ENCODE results near the gene CYP19A1. TPM values are rescaled to one million over a fixed set of nuclear protein-coding genes. Genes with fewer than 3 reads are reported as not detected.

CYP19A1 gene
- total RNA-seq, 1 experiment from 2014 or later = 0.77 TPM

GRCh38 chr15:51325167-51325566 lies 13.2 kb downstream of the CYP19A1 start:
- Histone ChIP-seq H3K36me3 (ENCODE audit: control insufficient read depth, insufficient read depth, low read length) (no peaks in the 10 kb centered on the region), H3K4me1 (no peaks in the 10 kb centered on the region), H3K27me3 (replicated peaks; ENCODE audit: control insufficient read depth, insufficient read depth, low read length) (no peaks in the 10 kb centered on the region), H3K4me3 (ENCODE audit: low read depth, low read length) (no peak overlapping the region), H3K9me3 (no peaks in the 10 kb centered on the region)
- ChIA-PET CTCF (no interaction called here), POLR2A (no interaction called here)
- H3K9me3 Mint-ChIP-seq (ENCODE audit: unreplicated experiment) = no peaks in the 10 kb centered on the region
- TF ChIP-seq CTCF (IDR thresholded peaks at IDR 0.05; ENCODE audit: insufficient read depth in 1 of 2, low read depth in 1 of 2, low read length in 1 of 2, severe bottlenecking in 1 of 2, unreplicated experiment in 1 of 2) = no peak
- no peak for DNase-seq
- no peak overlapping the region for H3K27ac Mint-ChIP-seq (ENCODE audit: unreplicated experiment)
- intact Hi-C loops (cut with micrococcal nuclease; ENCODE audit: unreplicated experiment) = no loop called here
- H3K36me3 Mint-ChIP-seq (ENCODE audit: insufficient read depth, unreplicated experiment) = no peaks in the 10 kb centered on the region
- BruUV-seq (replicated peaks) = no TSS peak
- no peaks in the 10 kb centered on the region for H3K4me1 Mint-ChIP-seq (ENCODE audit: low read depth, unreplicated experiment)
- H3K27me3 Mint-ChIP-seq (ENCODE audit: insufficient read depth, unreplicated experiment) = no peaks in the 10 kb centered on the region
- H3K4me3 Mint-ChIP-seq (ENCODE audit: unreplicated experiment) = no peak overlapping the region

- Mint-ChIP-seq H3K4me3 (ENCODE audit: unreplicated experiment) (no peak overlapping the region), H3K4me1 (ENCODE audit: low read depth, unreplicated experiment) (peaks cover 7% of the 10 kb centered on the region), H3K9me3 (ENCODE audit: unreplicated experiment) (no peaks in the 10 kb centered on the region), H3K36me3 (ENCODE audit: insufficient read depth, unreplicated experiment) (no peaks in the 10 kb centered on the region), H3K27ac (ENCODE audit: unreplicated experiment) (no peak overlapping the region), H3K27me3 (ENCODE audit: insufficient read depth, unreplicated experiment) (no peaks in the 10 kb centered on the region)
- ChIA-PET CTCF (no interaction called here), POLR2A (no interaction called here)
- no peak overlapping the region for H3K4me3 ChIP-seq (ENCODE audit: low read depth, low read length)
- no peak for DNase-seq
- BruUV-seq (replicated peaks) = no TSS peak
- intact Hi-C loops (cut with micrococcal nuclease; ENCODE audit: unreplicated experiment) = no loop called here
- H3K9me3 ChIP-seq = no peaks in the 10 kb centered on the region
- H3K36me3 ChIP-seq (ENCODE audit: control insufficient read depth, insufficient read depth, low read length) = no peaks in the 10 kb centered on the region
- 0 out of 2 replicates have a peak, but pooled peaks cover 1% of the 10 kb centered on the region for H3K4me1 ChIP-seq
- H3K27me3 ChIP-seq (replicated peaks; ENCODE audit: control insufficient read depth, insufficient read depth, low read length) = no peaks in the 10 kb centered on the region
- no peak for TF ChIP-seq CTCF (IDR thresholded peaks at IDR 0.05; ENCODE audit: insufficient read depth in 1 of 2, low read depth in 1 of 2, low read length in 1 of 2, severe bottlenecking in 1 of 2, unreplicated experiment in 1 of 2)
These were observed 14.6 kb downstream of the CYP19A1 start for GRCh38 chr15:51323749-51324148.

DNA sequence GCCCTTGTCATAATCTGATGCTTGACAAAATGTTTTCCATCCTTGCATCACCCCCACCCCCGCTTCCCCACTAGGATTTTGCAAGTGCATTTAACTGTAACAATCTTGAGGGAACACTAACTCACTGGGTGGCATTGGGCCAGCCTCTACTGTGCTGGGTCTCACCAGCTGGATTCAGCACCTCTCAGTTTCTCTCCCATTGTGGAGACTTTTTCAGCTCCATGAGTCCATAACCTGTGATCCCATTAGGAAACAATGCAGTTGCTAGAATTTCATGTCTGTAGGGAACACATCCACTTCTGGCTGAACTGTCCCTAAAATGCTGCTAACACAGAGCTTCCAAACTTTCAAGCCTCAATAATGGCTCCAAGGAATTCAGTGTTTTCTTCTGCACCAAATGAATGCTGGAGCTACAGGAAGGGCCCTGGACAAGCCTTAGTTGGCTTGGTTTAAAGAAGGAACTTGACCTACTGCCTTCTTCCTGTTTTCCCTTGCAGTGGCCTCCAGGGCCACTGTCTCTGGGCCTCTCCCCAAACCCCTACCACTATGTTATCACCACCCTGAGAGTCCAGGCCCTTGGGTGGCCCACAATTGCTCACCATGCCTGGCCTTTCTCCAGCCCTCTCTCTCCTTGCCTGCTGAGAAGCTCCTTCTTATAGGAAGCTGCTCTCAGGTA lies 15.6 kb downstream of the CYP19A1 start:
- no peak for DNase-seq
- H3K36me3 Mint-ChIP-seq (ENCODE audit: insufficient read depth, unreplicated experiment) = no peaks in the 10 kb centered on the region
- BruUV-seq (replicated peaks) = no TSS peak
- Histone ChIP-seq H3K4me1 (0 out of 2 replicates have a peak, but pooled peaks cover 5% of the 10 kb centered on the region), H3K4me3 (ENCODE audit: low read depth, low read length) (no peak overlapping the region), H3K9me3 (no peaks in the 10 kb centered on the region), H3K27me3 (replicated peaks; ENCODE audit: control insufficient read depth, insufficient read depth, low read length) (no peaks in the 10 kb centered on the region), H3K36me3 (ENCODE audit: control insufficient read depth, insufficient read depth, low read length) (no peaks in the 10 kb centered on the region)
- no peak for TF ChIP-seq CTCF (IDR thresholded peaks at IDR 0.05; ENCODE audit: insufficient read depth in 1 of 2, low read depth in 1 of 2, low read length in 1 of 2, severe bottlenecking in 1 of 2, unreplicated experiment in 1 of 2)
- H3K27ac Mint-ChIP-seq (ENCODE audit: unreplicated experiment) = no peak overlapping the region
- no peak overlapping the region for H3K4me3 Mint-ChIP-seq (ENCODE audit: unreplicated experiment)
- POLR2A ChIA-PET = no interaction called here
- peaks cover 7% of the 10 kb centered on the region for H3K4me1 Mint-ChIP-seq (ENCODE audit: low read depth, unreplicated experiment)
- H3K27me3 Mint-ChIP-seq (ENCODE audit: insufficient read depth, unreplicated experiment) = no peaks in the 10 kb centered on the region
- CTCF ChIA-PET = no interaction called here
- intact Hi-C loops (cut with micrococcal nuclease; ENCODE audit: unreplicated experiment) = no loop called here
- no peaks in the 10 kb centered on the region for H3K9me3 Mint-ChIP-seq (ENCODE audit: unreplicated experiment)

Data from Caco-2 (cell line).